ENCODE measurements around the gene CCDC70. TPM values are rescaled to one million over a fixed set of nuclear protein-coding genes. Genes with fewer than 3 reads are reported as not detected.

CCDC70 gene
- total and polyA plus RNA-seq, 9 donors = not detected

DNA sequence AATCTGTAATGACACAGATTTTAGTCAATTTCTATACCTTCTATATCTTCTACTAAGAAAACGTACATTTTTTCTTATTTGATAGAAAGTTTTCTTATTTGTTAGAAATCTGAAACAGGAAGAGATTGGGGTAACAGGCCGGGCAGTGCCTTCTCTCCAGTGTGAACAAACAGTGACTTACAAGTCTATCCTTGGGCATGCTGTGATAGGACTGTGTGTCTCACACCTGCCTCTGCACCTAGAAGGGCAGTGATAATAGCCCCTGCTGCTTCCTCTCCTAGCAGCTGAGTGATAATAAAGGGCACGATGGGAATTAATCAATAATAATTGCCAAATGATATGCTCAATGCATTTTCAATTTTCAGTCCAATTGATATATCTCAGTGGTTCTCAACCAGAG lies 18.2 kb upstream of the CCDC70 start:
- DNase-seq = no peak
- H3K36me3 ChIP-seq = no peaks in the 10 kb centered on the region
- no peak overlapping the region for H3K4me3 ChIP-seq
- TF ChIP-seq POLR2A (IDR thresholded peaks at IDR 0.05) = no peak
- TF ChIP-seq, protein P1, sequence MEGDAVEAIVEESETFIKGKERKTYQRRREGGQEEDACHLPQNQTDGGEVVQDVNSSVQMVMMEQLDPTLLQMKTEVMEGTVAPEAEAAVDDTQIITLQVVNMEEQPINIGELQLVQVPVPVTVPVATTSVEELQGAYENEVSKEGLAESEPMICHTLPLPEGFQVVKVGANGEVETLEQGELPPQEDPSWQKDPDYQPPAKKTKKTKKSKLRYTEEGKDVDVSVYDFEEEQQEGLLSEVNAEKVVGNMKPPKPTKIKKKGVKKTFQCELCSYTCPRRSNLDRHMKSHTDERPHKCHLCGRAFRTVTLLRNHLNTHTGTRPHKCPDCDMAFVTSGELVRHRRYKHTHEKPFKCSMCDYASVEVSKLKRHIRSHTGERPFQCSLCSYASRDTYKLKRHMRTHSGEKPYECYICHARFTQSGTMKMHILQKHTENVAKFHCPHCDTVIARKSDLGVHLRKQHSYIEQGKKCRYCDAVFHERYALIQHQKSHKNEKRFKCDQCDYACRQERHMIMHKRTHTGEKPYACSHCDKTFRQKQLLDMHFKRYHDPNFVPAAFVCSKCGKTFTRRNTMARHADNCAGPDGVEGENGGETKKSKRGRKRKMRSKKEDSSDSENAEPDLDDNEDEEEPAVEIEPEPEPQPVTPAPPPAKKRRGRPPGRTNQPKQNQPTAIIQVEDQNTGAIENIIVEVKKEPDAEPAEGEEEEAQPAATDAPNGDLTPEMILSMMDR (IDR thresholded peaks at IDR 0.05) = no peak
- no peak for TF ChIP-seq EP300 (IDR thresholded peaks at IDR 0.05)
- no peak overlapping the region for H3K27ac ChIP-seq
- H3K27me3 ChIP-seq = no peaks in the 10 kb centered on the region
- no peaks in the 10 kb centered on the region for H3K9me3 ChIP-seq
- WGBS, 3 donors = 61 to 84% (median 82%) methylated on average over 3 of the region's 3 CpGs
- intact Hi-C loops (cut with DNase I) = no loop called here
- no peaks in the 10 kb centered on the region for H3K4me1 ChIP-seq (ENCODE audit: insufficient read depth)

DNA sequence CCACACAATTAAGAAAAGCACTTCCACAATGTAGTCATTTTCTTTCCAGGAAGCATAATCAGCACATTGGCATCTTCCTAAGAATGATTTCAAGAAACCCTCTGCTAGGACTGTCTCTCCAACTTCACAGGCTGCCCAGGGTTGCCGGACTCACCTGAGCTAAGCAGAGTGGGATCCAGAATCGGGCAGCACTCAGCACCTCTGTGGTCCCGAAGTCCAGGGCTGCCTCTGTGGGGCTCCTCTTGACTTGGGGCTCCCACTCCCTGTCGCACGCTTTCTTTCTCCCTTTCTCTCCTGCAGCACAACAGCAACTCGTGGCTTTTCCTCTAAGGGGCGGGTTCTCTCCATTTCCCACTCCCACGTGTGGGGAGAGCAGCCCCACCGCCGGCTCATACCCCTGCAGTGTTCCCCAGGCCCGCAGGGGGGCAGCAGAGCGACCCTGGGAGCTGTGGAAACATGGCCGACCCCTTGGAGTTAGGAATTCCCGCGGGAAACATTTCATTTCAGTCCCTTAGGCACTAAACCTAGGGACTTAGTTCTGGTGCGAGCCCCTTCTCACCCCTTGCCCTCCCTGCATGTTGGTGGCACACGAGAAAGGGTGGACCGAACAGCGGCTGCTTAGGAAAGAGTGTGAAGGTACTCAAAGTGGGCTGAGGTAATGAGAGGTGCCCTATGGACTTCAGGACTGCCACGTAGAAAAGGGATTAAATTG lies 16.8 kb upstream of the CCDC70 start, which contains the start of gene TMEM272:
TSS of gene TMEM272 (minus strand) at position 316 of the 712 bp plus-strand sequence. CDS start 6,647 bp downstream, outside the sequence.
- H3K27ac ChIP-seq = no peak within 1 kb of the TSS
- H3K27me3 ChIP-seq = no peaks in the 10 kb centered on the region
- peak; percentile 33 to 78 (median 56) for DNase-seq
- H3K9me3 ChIP-seq = no peaks in the 10 kb centered on the region
- H3K4me1 ChIP-seq (ENCODE audit: insufficient read depth) = peaks cover 2% of the 10 kb centered on the region
- no peaks in the 10 kb centered on the region for H3K36me3 ChIP-seq
- H3K4me3 ChIP-seq = peak within 1 kb of the TSS; percentile 19
- intact Hi-C loops (cut with DNase I) = no loop called here
- WGBS, 3 donors = 24 to 30% (median 28%) methylated on average over 20 of the region's 20 CpGs
- TF ChIP-seq POLR2A (IDR thresholded peaks at IDR 0.05) = no peak
- TF ChIP-seq, protein P1 (IDR thresholded peaks at IDR 0.05) = peak; percentile 47 to 68 (median 48)

DNA sequence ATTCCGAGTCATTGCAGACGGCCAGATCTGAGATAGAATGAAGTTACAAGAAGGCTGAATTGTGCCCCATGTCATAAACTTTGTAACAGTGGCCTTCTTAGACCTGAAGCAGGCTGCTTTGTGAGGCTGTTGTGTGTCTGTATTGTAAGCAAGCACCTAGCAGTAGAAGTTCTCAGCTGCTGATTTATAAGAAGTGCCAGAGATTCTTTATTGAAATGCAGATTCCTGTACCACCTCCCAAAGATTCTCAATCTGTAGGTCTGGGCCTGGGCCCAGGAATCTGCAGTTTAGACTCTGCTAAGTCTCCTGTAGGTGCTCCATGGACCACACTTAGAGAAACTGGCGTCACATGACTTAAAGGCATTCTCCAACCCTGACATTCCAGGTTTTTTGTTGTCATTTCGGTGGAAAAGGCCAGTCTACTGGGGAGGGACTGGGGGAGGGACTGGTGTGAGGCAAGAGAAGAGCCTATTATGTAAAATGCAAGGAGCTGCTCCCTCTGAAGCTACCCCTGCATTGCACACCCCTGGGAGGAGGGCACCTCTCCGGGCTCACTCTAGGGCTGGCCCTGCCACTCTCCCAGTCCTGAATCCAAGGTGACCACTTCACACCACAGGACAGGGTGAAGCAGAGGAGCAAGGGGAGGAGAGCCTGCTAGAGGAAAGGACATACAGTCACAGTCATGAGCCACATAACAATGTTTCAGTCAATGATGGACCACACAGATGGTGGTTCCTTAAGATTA lies 16.0 kb upstream of the CCDC70 start:
- peaks cover 2% of the 10 kb centered on the region for H3K4me1 ChIP-seq (ENCODE audit: insufficient read depth)
- no peak overlapping the region for H3K27ac ChIP-seq
- no peaks in the 10 kb centered on the region for H3K9me3 ChIP-seq
- 60 to 87% (median 71%) methylated on average over 4 to 5 of the region's 5 CpGs for WGBS, 3 donors
- intact Hi-C loops (cut with DNase I) = no loop called here
- no peak overlapping the region for H3K4me3 ChIP-seq
- no peak for DNase-seq
- H3K27me3 ChIP-seq = no peaks in the 10 kb centered on the region
- TF ChIP-seq, protein P1 (IDR thresholded peaks at IDR 0.05) = no peak
- TF ChIP-seq POLR2A (IDR thresholded peaks at IDR 0.05) (no peak), EP300 (IDR thresholded peaks at IDR 0.05) (no peak)
- H3K36me3 ChIP-seq = no peaks in the 10 kb centered on the region

DNA sequence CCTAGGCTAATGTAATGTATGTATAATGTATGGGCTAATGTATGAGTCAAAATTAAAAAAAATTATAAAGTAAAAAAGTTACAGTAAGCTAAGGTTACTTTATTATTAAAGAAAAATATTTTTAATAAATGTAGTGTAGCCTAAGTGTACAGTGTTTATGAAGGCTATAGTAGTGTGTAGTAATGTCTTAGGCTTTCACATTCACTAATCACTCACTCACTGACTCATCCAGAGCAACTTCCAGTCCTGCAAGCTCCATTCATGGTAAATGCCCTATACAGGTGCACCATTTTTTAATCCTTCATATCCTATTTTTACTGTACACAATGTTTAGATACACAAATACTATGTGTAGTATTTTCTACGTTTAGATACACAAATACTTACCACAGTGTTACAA lies 15.0 kb upstream of the CCDC70 start:
- Histone ChIP-seq H3K4me1 (ENCODE audit: insufficient read depth) (peaks cover 2% of the 10 kb centered on the region), H3K36me3 (no peaks in the 10 kb centered on the region), H3K27ac (no peak overlapping the region), H3K4me3 (no peak overlapping the region), H3K27me3 (no peaks in the 10 kb centered on the region), H3K9me3 (no peaks in the 10 kb centered on the region)
- no peak for DNase-seq
- TF ChIP-seq, protein P1 (IDR thresholded peaks at IDR 0.05) = no peak
- TF ChIP-seq POLR2A (IDR thresholded peaks at IDR 0.05) (no peak), EP300 (IDR thresholded peaks at IDR 0.05) (no peak)
- WGBS, 3 donors = 85 to 89% (median 86%) methylated on average over 1 of the region's 1 CpG
- intact Hi-C loops (cut with DNase I) = no loop called here
